HCT116 (cell line): ENCODE results near the gene UPP1. TPM values are rescaled to one million over a fixed set of nuclear protein-coding genes. Genes with fewer than 3 reads are reported as not detected.

Experiments used
- ATAC-seq: fragments of 200-7000 bp; cut with Tn5 transposase; 2 replicates; pipeline ENCODE4 v1.9.1; 2020; ENCODE audit warnings: mild to moderate bottlenecking, moderate library complexity
- BruUV-seq: library from RNA; stranded (reverse); fragments of 400-500 nt; replicated peaks from 2 replicates; lab custom pipeline; 2021; lab: Mats Ljungman, UMichigan
- CTCF ChIA-PET: fragments of 300-600 bp; sonication (Branson Sonifier 250); formaldehyde crosslinking; loops from one replicate; lab custom pipeline; 2021; ENCODE audit warnings: antibody characterized with exemption; lab: Charles Lee
- POLR2A ChIA-PET: fragments of 300-600, 350-600 bp; sonication (Branson Sonifier 250); formaldehyde crosslinking; loops from one replicate; lab custom pipeline; 2021; ENCODE audit warnings: antibody characterized with exemption; lab: Charles Lee
- RAD21 ChIA-PET, 2 experiments: fragments of 300-600 bp; sonication (Branson Sonifier 250); formaldehyde crosslinking; loops; one replicate each; lab custom pipeline; 2023; ENCODE audit warnings: low total read pairs in 2 of 2; ENCODE audit not compliant: uncharacterized antibody in 2 of 2, unreplicated experiment in 2 of 2, low non-redundant PET in 1 of 2; lab: Charles Lee
- DNase-seq: peaks from one replicate; pipeline ENCODE4 v3.0.0-alpha.2; 2010; ENCODE audit warnings: low read depth, low spot score
- H2AFZ ChIP-seq: fragments of 200-600 bp; shearing (Covaris generic), sonication (generic); 2 replicates; pipeline ENCODE4 v1.6.1; 2017; ENCODE audit warnings: low read depth, mixed run types, mixed read lengths, antibody characterized with exemption, low read length; ENCODE audit not compliant: poor library complexity, severe bottlenecking
- H3K27ac ChIP-seq: 2 replicates; pipeline ENCODE4 v1.5.1; 2012; ENCODE audit warnings: low read depth, low read length
- H3K27me3 ChIP-seq: fragments of 200-600 bp; sonication (generic); 2 replicates; pipeline ENCODE4 v1.6.1; 2016; ENCODE audit warnings: mixed run types, low read length, mixed read lengths; ENCODE audit not compliant: insufficient read depth
- H3K36me3 ChIP-seq, 2 experiments: fragments of 200-500 bp in 1 of 2; fragments of 200-600 bp in 1 of 2; sonication (Bioruptor generic) in 1 of 2; sonication (generic) in 1 of 2; 2 replicates each; pipeline versions ENCODE4 v1.5.1 to v1.6.1; 2014 to 2016; ENCODE audit warnings: low read length in 2 of 2, inconsistent platforms in 1 of 2, mixed read lengths in 1 of 2, mixed run types in 1 of 2; ENCODE audit not compliant: insufficient read depth in 2 of 2, control insufficient read depth in 1 of 2
- H3K4me1 ChIP-seq, 2 experiments: fragments of 200-600 bp in 1 of 2; sonication (generic) in 1 of 2; 2 replicates each; pipeline versions ENCODE4 v1.5.1 to v1.6.1; 2012 to 2017; ENCODE audit warnings: low read length in 2 of 2, inconsistent platforms in 1 of 2, mild to moderate bottlenecking in 1 of 2, mixed read lengths in 1 of 2, mixed run types in 1 of 2, moderate library complexity in 1 of 2; ENCODE audit not compliant: insufficient read depth in 2 of 2, control insufficient read depth in 1 of 2
- H3K4me2 ChIP-seq: fragments of 200-600 bp; sonication (generic); 2 replicates; pipeline ENCODE4 v1.6.1; 2017; ENCODE audit warnings: mixed run types, low read length, mixed read lengths
- H3K4me3 ChIP-seq, 2 experiments: fragments of 200-600 bp in 1 of 2; sonication (generic) in 1 of 2; replicated peaks in 1 of 2; 2 replicates each; pipeline ENCODE4 v1.5.1; 2011 to 2016; ENCODE audit warnings: low read length in 2 of 2, control low read depth in 1 of 2, low read depth in 1 of 2, mild to moderate bottlenecking in 1 of 2, mixed read lengths in 1 of 2, mixed run types in 1 of 2
- H3K79me2 ChIP-seq: fragments of 200-600 bp; sonication (generic); 2 replicates; pipeline ENCODE4 v1.6.1; 2017; ENCODE audit warnings: mild to moderate bottlenecking, mixed run types, low read length, moderate library complexity, mixed read lengths; ENCODE audit not compliant: insufficient read depth
- H3K9ac ChIP-seq: fragments of 200-600 bp; sonication (generic); 2 replicates; pipeline ENCODE4 v1.6.1; 2016; ENCODE audit warnings: low read length, mixed read lengths
- H3K9me2 ChIP-seq: fragments of 200-600 bp; sonication (generic), shearing (Covaris generic); 2 replicates; pipeline ENCODE4 v1.6.1; 2017; ENCODE audit warnings: mixed run types, mild to moderate bottlenecking, moderate library complexity; ENCODE audit not compliant: insufficient read depth
- H3K9me3 ChIP-seq, 2 experiments: fragments of 200-500 bp in 1 of 2; fragments of 200-600 bp in 1 of 2; sonication (Bioruptor generic) in 1 of 2; sonication (generic) in 1 of 2; 2 replicates each; pipeline ENCODE4 v1.6.1; 2014 to 2017; ENCODE audit warnings: low read length in 2 of 2, mixed read lengths in 2 of 2, inconsistent platforms in 1 of 2, low read depth in 1 of 2, mild to moderate bottlenecking in 1 of 2, mixed run types in 1 of 2, moderate library complexity in 1 of 2; ENCODE audit not compliant: control insufficient read depth in 1 of 2, insufficient read depth in 1 of 2
- H4K20me1 ChIP-seq: fragments of 200-600 bp; sonication (generic), shearing (Covaris generic); 2 replicates; pipeline ENCODE4 v1.6.1; 2017; ENCODE audit warnings: mixed run types, mild to moderate bottlenecking, moderate library complexity; ENCODE audit not compliant: insufficient read depth
- ELF1 ChIP-seq: IDR thresholded peaks from 2 replicates; pipeline ENCODE4 v1.6.1; 2012; ENCODE audit warnings: low read depth, borderline replicate concordance
- EZH2phosphoT487 ChIP-seq: fragments of 200-600 bp; IDR thresholded peaks from 2 replicates; pipeline ENCODE4 v1.6.1; 2018; ENCODE audit warnings: antibody characterized with exemption, borderline replicate concordance
- FOSL1 ChIP-seq: IDR thresholded peaks from 2 replicates; pipeline ENCODE4 v1.6.1; 2012; ENCODE audit warnings: low read depth
- SP1 ChIP-seq: IDR thresholded peaks from 2 replicates; pipeline ENCODE4 v1.6.1; 2012; ENCODE audit warnings: low read depth
- SRF ChIP-seq: IDR thresholded peaks from 2 replicates; pipeline ENCODE4 v1.6.1; 2012; ENCODE audit warnings: low read depth
- TCF7L2 ChIP-seq: IDR thresholded peaks from 2 replicates; pipeline ENCODE4 v1.7.0; 2011; ENCODE audit warnings: borderline replicate concordance, inconsistent platforms; ENCODE audit not compliant: insufficient read depth, insufficient read length; ENCODE audit errors: extremely low read depth
- ZNF274 ChIP-seq: fragments of 200-500 bp; sonication (Bioruptor generic); IDR thresholded peaks from 2 replicates; pipeline ENCODE4 v1.6.1; 2014; ENCODE audit warnings: mild to moderate bottlenecking, low read depth, low read length, inconsistent platforms
- intact Hi-C: fragments of 100-400 bp; cut with micrococcal nuclease; formaldehyde crosslinking; loops from 2 replicates; pipeline ENCODE4 v1.10.0; 2022
- total RNA-seq: library from RNA; stranded (reverse); gene quantifications from one replicate; pipeline ENCODE4 v1.2.1, GENCODE V29; 2021; ENCODE audit not compliant: unreplicated experiment

Gene UPP1
- total RNA-seq, 1 experiment from 2014 or later = 42.7 TPM

- ChIA-PET CTCF (interaction anchor here (1.2 kb wide), 1 partner anchor 11 kb away, joined by 3 read pairs; no protein-coding TSS in a partner anchor), RAD21 (no interaction called here), POLR2A (no interaction called here)
- TF ChIP-seq ELF1 = no peak
- TF ChIP-seq EZH2phosphoT487 = no peak
- no peak for TF ChIP-seq SP1
- Histone ChIP-seq H3K4me2 (no peak overlapping the region), H3K79me2 (no peaks in the 10 kb centered on the region), H3K9me2 (no peaks in the 10 kb centered on the region), H4K20me1 (no peaks in the 10 kb centered on the region), H3K9me3 (no peaks in the 10 kb centered on the region), H3K4me1 (peaks cover 6 to 13% of the 10 kb centered on the region in 2 experiments; a peak in 3 of 4 replicates), H2AFZ (no peak overlapping the region), H3K36me3 (peaks cover 6 to 26% of the 10 kb centered on the region in 2 experiments; a peak in 2 of 4 replicates), H3K27ac (no peak overlapping the region), H3K9ac (no peak overlapping the region), H3K4me3 (no peak overlapping the region), H3K27me3 (no peaks in the 10 kb centered on the region)
- ATAC-seq (no peak), DNase-seq (no peak)
- intact Hi-C loops = no loop called here
- BruUV-seq = no TSS peak
Observed at GRCh38 chr7:48098846-48099245, 9.8 kb downstream of the UPP1 start.

GRCh38 chr7:48099781-48100180 is 10.7 kb downstream of the UPP1 start:
- no peaks in the 10 kb centered on the region for H3K79me2 ChIP-seq
- H3K27ac ChIP-seq = no peak overlapping the region
- no peak overlapping the region for H2AFZ ChIP-seq
- ChIA-PET CTCF (no interaction called here), RAD21 (no interaction called here), POLR2A (interaction anchor here (1.3 kb wide), 1 partner anchor 8 kb away, joined by 3 read pairs; no protein-coding TSS in a partner anchor)
- no peaks in the 10 kb centered on the region for H3K9me2 ChIP-seq
- no peaks in the 10 kb centered on the region for H3K9me3 ChIP-seq
- H3K9ac ChIP-seq = no peak overlapping the region
- ATAC-seq (no peak), DNase-seq (no peak)
- H3K4me1 ChIP-seq = peaks cover 4 to 6% of the 10 kb centered on the region in 2 experiments; a peak in 3 of 4 replicates
- no peak for TF ChIP-seq FOSL1
- no peak for TF ChIP-seq SRF
- TF ChIP-seq TCF7L2 = no peak
- TF ChIP-seq ZNF274 = no peak
- intact Hi-C loops = no loop called here
- H3K4me2 ChIP-seq = no peak overlapping the region
- H3K36me3 ChIP-seq = peaks cover 6 to 26% of the 10 kb centered on the region in 2 experiments; a peak in 2 of 4 replicates
- H4K20me1 ChIP-seq = no peaks in the 10 kb centered on the region
- BruUV-seq = no TSS peak
- no peak overlapping the region for H3K4me3 ChIP-seq
- no peaks in the 10 kb centered on the region for H3K27me3 ChIP-seq
